IPS-15b (cell line): ENCODE data around the gene ZYG11A.

ENCODE experiments used
- H3K27me3 ChIP-seq: one replicate; pipeline ENCODE4 v1.6.1; 2013; ENCODE audit warnings: low read length; ENCODE audit not compliant: control insufficient read depth, insufficient read depth
- H3K36me3 ChIP-seq: one replicate; pipeline ENCODE4 v1.6.1; 2013; ENCODE audit warnings: low read length; ENCODE audit not compliant: control insufficient read depth, insufficient read depth
- H3K4me1 ChIP-seq: one replicate; pipeline ENCODE4 v1.6.1; 2013; ENCODE audit warnings: mild to moderate bottlenecking, low read length; ENCODE audit not compliant: control insufficient read depth, insufficient read depth
- H3K4me3 ChIP-seq: one replicate; pipeline ENCODE4 v1.5.1; 2013; ENCODE audit warnings: low read depth, low read length
- H3K9ac ChIP-seq: one replicate; pipeline ENCODE4 v1.6.1; 2013; ENCODE audit warnings: low read depth, mild to moderate bottlenecking, low read length
- H3K9me3 ChIP-seq: one replicate; pipeline ENCODE4 v1.6.1; 2013; ENCODE audit warnings: mild to moderate bottlenecking, low read length; ENCODE audit not compliant: control insufficient read depth, insufficient read depth

ZYG11A gene

GRCh38 chr1:52919723-52920483, 77.3 kb downstream of the ZYG11A start:
- no peaks in the 10 kb centered on the region for H3K4me1 ChIP-seq
- no peak overlapping the region for H3K4me3 ChIP-seq
- H3K9ac ChIP-seq: no peak overlapping the region
- no peaks in the 10 kb centered on the region for H3K36me3 ChIP-seq
- H3K9me3 ChIP-seq: peaks cover 3% of the 10 kb centered on the region
- peaks cover 17% of the 10 kb centered on the region for H3K27me3 ChIP-seq

- Histone ChIP-seq H3K27me3 (peaks cover 19% of the 10 kb centered on the region), H3K9me3 (peaks cover 3% of the 10 kb centered on the region), H3K4me1 (peaks cover 2% of the 10 kb centered on the region), H3K4me3 (peak overlapping the region; percentile 61), H3K9ac (peak overlapping the region; percentile 32), H3K36me3 (no peaks in the 10 kb centered on the region)
Observed at GRCh38 chr1:52920791-52921291, 78.3 kb downstream of the ZYG11A start.

GRCh38 chr1:52925571-52926005, 83.0 kb downstream of the ZYG11A start:
- Histone ChIP-seq H3K36me3 (no peaks in the 10 kb centered on the region), H3K27me3 (peaks cover 35% of the 10 kb centered on the region), H3K9ac (no peak overlapping the region), H3K4me1 (peaks cover 6% of the 10 kb centered on the region), H3K9me3 (no peaks in the 10 kb centered on the region), H3K4me3 (no peak overlapping the region)

DNA sequence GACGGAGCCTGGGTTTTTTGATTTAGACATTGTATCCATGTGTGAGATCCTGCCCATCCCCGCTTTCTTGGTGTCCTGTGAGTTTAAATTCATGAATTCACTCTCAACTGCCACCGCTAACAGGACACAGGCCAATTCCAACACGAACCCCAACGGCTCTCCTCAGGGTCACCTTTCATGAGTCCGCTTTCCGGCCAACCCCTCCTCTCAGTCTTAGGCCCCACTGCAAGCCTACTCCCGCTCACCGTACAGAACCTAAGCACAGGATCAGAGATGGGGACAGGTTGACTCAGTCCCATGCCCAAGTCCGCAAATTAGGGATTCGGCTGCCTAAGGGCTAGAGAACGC, 84.3 kb downstream of the ZYG11A start:
- H3K36me3 ChIP-seq: no peaks in the 10 kb centered on the region
- H3K4me1 ChIP-seq: peaks cover 6% of the 10 kb centered on the region
- no peak overlapping the region for H3K9ac ChIP-seq
- peak overlapping the region; percentile 73 for H3K4me3 ChIP-seq
- no peaks in the 10 kb centered on the region for H3K9me3 ChIP-seq
- H3K27me3 ChIP-seq: peaks cover 32% of the 10 kb centered on the region

GRCh38 chr1:52927212-52928014, 84.9 kb downstream of the ZYG11A start, which contains the start of gene SCP2:
Gene SCP2, plus strand, starts transcription at chr1:52927276. Its CDS starts 121 bp downstream, at chr1:52927397.
- H3K9ac ChIP-seq: peak within 1 kb of the TSS; percentile 65
- no peaks in the 10 kb centered on the region for H3K9me3 ChIP-seq
- peaks cover 32% of the 10 kb centered on the region for H3K27me3 ChIP-seq
- no peaks in the 10 kb centered on the region for H3K36me3 ChIP-seq
- H3K4me3 ChIP-seq: peak within 1 kb of the TSS; percentile 73
- H3K4me1 ChIP-seq: peaks cover 6% of the 10 kb centered on the region

DNA sequence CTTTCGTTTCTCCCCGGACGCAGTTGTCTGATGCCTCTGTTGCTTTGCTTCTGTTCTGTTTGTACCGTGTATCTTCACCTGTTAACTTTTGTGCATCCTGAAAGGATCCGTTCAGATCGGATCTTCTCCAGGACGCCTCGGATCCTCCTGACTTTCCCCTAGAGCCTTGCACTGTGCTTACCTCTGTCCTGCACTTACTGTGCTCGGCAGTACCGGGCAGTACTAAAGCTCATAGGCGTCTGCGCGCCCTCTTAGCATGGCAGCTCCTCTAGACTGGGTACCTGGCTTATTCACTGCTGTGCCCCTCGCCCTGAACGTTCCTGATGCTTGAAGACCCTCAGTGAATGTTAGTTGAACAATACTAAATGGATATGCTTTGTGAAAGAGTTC, 85.5 kb downstream of the ZYG11A start:
- H3K36me3 ChIP-seq: no peaks in the 10 kb centered on the region
- H3K9me3 ChIP-seq: no peaks in the 10 kb centered on the region
- peak overlapping the region; percentile 47 for H3K9ac ChIP-seq
- peak overlapping the region; percentile 73 for H3K4me3 ChIP-seq
- H3K4me1 ChIP-seq: peaks cover 6% of the 10 kb centered on the region
- H3K27me3 ChIP-seq: peaks cover 30% of the 10 kb centered on the region

DNA sequence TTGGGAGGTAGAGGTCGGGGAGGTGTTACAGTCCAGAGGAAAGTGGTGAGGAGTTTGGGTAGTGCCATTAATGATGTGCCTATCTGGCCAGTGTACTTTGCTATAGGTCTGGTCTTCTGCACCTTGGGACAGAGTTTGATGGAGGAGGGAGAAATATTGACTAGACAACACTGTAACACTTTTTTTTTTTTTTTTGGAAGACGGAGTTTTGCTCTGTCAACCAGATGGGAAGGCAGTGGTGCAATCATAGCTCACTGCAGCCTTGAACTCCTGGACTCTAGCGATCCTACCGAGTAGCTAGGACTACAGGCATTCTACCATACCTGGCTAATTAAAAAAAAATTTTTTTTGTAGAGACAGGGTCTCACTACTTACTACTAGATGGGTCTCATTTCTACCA, 86.5 kb downstream of the ZYG11A start:
- no peak overlapping the region for H3K9ac ChIP-seq
- H3K4me1 ChIP-seq: peaks cover 6% of the 10 kb centered on the region
- H3K27me3 ChIP-seq: peaks cover 30% of the 10 kb centered on the region
- no peaks in the 10 kb centered on the region for H3K9me3 ChIP-seq
- H3K36me3 ChIP-seq: no peaks in the 10 kb centered on the region
- no peak overlapping the region for H3K4me3 ChIP-seq

GRCh38 chr1:52937433-52938182, 95.0 kb downstream of the ZYG11A start:
- no peaks in the 10 kb centered on the region for H3K4me1 ChIP-seq
- H3K4me3 ChIP-seq: no peak overlapping the region
- no peaks in the 10 kb centered on the region for H3K36me3 ChIP-seq
- H3K9ac ChIP-seq: no peak overlapping the region
- H3K9me3 ChIP-seq: no peaks in the 10 kb centered on the region
- no peaks in the 10 kb centered on the region for H3K27me3 ChIP-seq

DNA sequence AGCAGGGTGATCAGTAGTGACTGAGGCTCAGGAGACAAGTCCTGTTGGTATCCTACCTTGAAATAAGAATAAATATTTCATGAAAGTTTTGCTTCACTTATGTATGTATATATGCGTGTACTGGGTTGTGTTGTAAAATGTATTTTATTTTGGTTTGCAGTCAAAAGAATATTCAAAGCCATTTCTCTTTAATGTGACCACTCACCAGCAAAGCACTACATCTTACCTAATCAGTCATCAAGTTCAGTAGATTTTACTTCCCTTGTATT, 95.6 kb downstream of the ZYG11A start:
- no peak overlapping the region for H3K9ac ChIP-seq
- no peaks in the 10 kb centered on the region for H3K4me1 ChIP-seq
- no peaks in the 10 kb centered on the region for H3K27me3 ChIP-seq
- H3K36me3 ChIP-seq: no peaks in the 10 kb centered on the region
- no peak overlapping the region for H3K4me3 ChIP-seq
- H3K9me3 ChIP-seq: no peaks in the 10 kb centered on the region

- H3K36me3 ChIP-seq: no peaks in the 10 kb centered on the region
- no peak overlapping the region for H3K9ac ChIP-seq
- H3K9me3 ChIP-seq: no peaks in the 10 kb centered on the region
- H3K27me3 ChIP-seq: no peaks in the 10 kb centered on the region
- no peaks in the 10 kb centered on the region for H3K4me1 ChIP-seq
- no peak overlapping the region for H3K4me3 ChIP-seq
Observed at GRCh38 chr1:52943876-52944416, 101.4 kb downstream of the ZYG11A start.

GRCh38 chr1:52944566-52944965, 102.0 kb downstream of the ZYG11A start:
- H3K4me1 ChIP-seq: no peaks in the 10 kb centered on the region
- H3K36me3 ChIP-seq: no peaks in the 10 kb centered on the region
- no peaks in the 10 kb centered on the region for H3K27me3 ChIP-seq
- H3K9me3 ChIP-seq: no peaks in the 10 kb centered on the region
- no peak overlapping the region for H3K9ac ChIP-seq
- no peak overlapping the region for H3K4me3 ChIP-seq
